HUES64 (cell line): ENCODE data around the gene USP49.

Experiments used
- H3K27ac ChIP-seq: 2 replicates; pipeline ENCODE4 v1.7.0; 2013; ENCODE audit warnings: low read depth, low read length, inconsistent platforms
- H3K27me3 ChIP-seq: 2 replicates; pipeline ENCODE4 v1.6.1; 2013; ENCODE audit warnings: mild to moderate bottlenecking, low read length; ENCODE audit not compliant: insufficient read depth
- H3K36me3 ChIP-seq: 2 replicates; pipeline ENCODE4 v1.6.1; 2013; ENCODE audit warnings: mild to moderate bottlenecking, low read length; ENCODE audit not compliant: insufficient read depth
- H3K4me1 ChIP-seq: 2 replicates; pipeline ENCODE4 v1.6.1; 2013; ENCODE audit warnings: mild to moderate bottlenecking, low read length, moderate library complexity; ENCODE audit not compliant: insufficient read depth
- H3K4me3 ChIP-seq: 2 replicates; pipeline ENCODE4 v1.5.1; 2013; ENCODE audit warnings: mild to moderate bottlenecking, low read length, moderate library complexity
- H3K9ac ChIP-seq: 2 replicates; pipeline ENCODE4 v1.6.1; 2013; ENCODE audit warnings: mild to moderate bottlenecking, low read depth, low read length
- H3K9me3 ChIP-seq: 2 replicates; pipeline ENCODE4 v1.6.1; 2013; ENCODE audit warnings: low read depth, low read length; ENCODE audit not compliant: insufficient read depth
- WGBS: fragments of 150-250, 120-280 bp; methylation state at CpG from one replicate; pipeline ENCODE4 v1.1.7; 2013; ENCODE audit warnings: missing lambda C conversion rate; 5-methylcytosine and 5-hydroxymethylcytosine counted together

Gene USP49

DNA sequence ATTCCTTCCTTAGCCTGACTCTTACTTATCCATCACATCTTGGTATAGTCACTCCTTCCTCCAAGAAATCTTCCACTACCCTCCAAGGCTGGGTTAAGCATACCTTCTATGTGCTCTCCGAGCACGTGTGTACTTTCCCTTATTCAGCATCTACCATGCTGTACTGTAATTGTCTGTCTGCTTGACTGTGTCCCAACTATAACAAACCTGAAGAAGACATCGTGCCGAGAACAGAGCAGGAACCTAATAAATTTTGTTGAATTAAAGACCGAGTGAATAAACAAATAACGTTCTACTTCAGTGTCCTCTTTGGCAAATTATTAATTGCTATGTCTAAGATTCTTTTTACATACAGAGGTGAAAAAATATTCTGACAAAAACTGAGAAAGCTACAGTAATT lies 35.8 kb downstream of the USP49 start:
- Histone ChIP-seq H3K9ac (no peak overlapping the region), H3K4me3 (no peak overlapping the region), H3K36me3 (no peaks in the 10 kb centered on the region), H3K27me3 (no peaks in the 10 kb centered on the region), H3K4me1 (no peaks in the 10 kb centered on the region), H3K9me3 (no peaks in the 10 kb centered on the region), H3K27ac (no peak overlapping the region)
- WGBS = 94% methylated on average over 6 of the region's 6 CpGs

DNA sequence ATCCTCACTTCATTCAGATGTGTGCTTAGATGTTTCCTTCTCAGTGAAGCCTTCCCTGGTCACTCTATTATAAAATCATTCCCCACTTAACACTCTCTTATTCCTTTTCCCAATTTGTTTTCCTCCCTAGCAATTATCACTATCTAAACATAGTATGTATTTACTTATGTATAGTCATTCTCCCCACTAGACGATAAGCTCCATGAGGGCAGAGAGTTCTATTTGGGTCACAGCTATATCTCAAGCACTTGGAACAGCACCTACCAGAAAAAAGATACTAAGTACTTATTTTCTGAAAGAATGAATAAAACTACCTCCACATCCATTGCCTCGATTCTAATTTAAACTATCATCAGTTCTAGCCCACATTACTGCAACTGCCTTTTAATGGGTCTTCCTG lies 36.5 kb downstream of the USP49 start:
- no peak overlapping the region for H3K27ac ChIP-seq

DNA sequence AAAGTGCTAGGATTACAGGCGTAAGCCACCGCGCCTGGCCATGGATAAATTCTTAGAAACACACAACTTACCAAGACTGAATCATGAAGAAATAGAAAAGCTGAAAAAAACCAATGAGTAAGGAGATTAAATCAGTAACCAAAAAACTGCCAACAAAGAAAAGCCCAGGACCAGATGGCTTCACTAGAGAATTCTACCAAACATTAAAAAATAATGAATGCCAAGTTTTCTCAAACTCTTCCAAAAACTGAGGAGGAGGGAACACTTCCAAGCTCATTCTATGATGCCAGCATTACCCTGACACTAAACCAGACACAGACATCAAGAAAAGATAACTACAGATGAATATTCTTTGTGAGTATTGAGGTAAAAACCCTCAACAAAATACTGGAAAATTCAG lies 44.3 kb downstream of the USP49 start:
- H3K27ac ChIP-seq = no peak overlapping the region
- H3K9me3 ChIP-seq = no peaks in the 10 kb centered on the region
- no peak overlapping the region for H3K9ac ChIP-seq
- no peak overlapping the region for H3K4me3 ChIP-seq
- no peaks in the 10 kb centered on the region for H3K27me3 ChIP-seq
- H3K36me3 ChIP-seq = peaks cover 4% of the 10 kb centered on the region; the same call in 1 of the 2 replicates
- no peaks in the 10 kb centered on the region; the same call in 1 of the 2 replicates for H3K4me1 ChIP-seq
- WGBS = 100% methylated on average over 3 of the region's 3 CpGs

More for the DNA sequence above, 36.5 kb downstream of the USP49 start:
- H3K27me3 ChIP-seq = no peaks in the 10 kb centered on the region
- H3K9me3 ChIP-seq = no peaks in the 10 kb centered on the region
- 91% methylated on average over 1 of the region's 2 CpGs for WGBS
- H3K9ac ChIP-seq = no peak overlapping the region
- H3K4me1 ChIP-seq = no peaks in the 10 kb centered on the region
- no peak overlapping the region for H3K4me3 ChIP-seq
- H3K36me3 ChIP-seq = no peaks in the 10 kb centered on the region

DNA sequence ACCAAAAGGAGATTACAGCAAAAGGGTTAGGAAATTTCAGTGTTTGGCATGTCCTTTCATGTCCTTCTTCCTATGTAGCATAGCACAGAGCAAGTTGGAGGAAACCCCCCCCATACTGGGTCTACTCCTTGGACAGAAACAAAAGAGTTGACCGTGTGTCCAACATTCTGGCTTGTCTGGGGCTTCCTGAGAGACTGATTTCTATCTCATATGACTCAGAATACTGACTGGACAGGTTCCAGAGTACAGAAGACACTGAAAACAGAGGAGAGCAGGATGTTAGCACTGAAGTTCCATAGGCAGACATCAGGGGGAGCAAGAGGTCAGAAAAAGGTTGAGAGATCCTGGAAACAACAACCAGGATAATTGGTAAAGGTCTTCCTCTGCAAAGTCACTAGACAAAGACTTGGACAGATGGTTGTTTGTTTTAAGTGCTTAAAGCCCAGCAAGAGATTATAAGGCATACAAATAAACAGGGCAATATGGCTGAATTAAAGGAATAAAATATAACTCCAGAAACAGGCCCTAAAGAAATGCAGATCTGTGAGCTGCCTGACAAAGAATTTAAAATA lies 48.4 kb downstream of the USP49 start:
- H3K9me3 ChIP-seq = no peaks in the 10 kb centered on the region
- 9% methylated on average over 1 of the region's 1 CpG for WGBS
- H3K4me3 ChIP-seq = no peak overlapping the region
- H3K9ac ChIP-seq = no peak overlapping the region
- H3K27me3 ChIP-seq = no peaks in the 10 kb centered on the region
- H3K36me3 ChIP-seq = peaks cover 4% of the 10 kb centered on the region; the same call in 1 of the 2 replicates
- no peak overlapping the region for H3K27ac ChIP-seq
- no peaks in the 10 kb centered on the region; the same call in 1 of the 2 replicates for H3K4me1 ChIP-seq

DNA sequence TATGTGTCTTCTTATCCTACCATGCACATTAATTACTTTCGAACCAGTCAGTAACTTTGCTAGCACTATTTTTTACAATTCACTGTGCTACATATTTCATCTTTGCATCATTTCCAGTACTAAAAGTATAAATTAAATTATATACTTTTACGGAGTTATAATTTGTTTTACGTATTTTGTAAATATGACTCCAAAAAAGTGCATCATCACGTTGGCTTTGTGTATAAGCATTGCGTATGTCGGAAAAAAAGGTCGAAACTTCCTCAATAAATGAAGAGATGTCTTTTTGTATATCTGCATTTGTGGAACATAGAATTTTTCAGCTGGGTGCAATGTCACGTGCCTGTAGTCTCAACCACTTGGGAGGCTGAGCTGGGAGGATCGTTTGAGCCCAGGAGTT lies 52.0 kb downstream of the USP49 start:
- H3K36me3 ChIP-seq = peaks cover 4% of the 10 kb centered on the region; the same call in 1 of the 2 replicates
- H3K4me3 ChIP-seq = no peak overlapping the region
- no peaks in the 10 kb centered on the region for H3K9me3 ChIP-seq
- no peak overlapping the region for H3K27ac ChIP-seq
- 95% methylated on average over 9 of the region's 9 CpGs for WGBS
- H3K4me1 ChIP-seq = no peaks in the 10 kb centered on the region; the same call in 1 of the 2 replicates
- no peaks in the 10 kb centered on the region for H3K27me3 ChIP-seq
- no peak overlapping the region for H3K9ac ChIP-seq

DNA sequence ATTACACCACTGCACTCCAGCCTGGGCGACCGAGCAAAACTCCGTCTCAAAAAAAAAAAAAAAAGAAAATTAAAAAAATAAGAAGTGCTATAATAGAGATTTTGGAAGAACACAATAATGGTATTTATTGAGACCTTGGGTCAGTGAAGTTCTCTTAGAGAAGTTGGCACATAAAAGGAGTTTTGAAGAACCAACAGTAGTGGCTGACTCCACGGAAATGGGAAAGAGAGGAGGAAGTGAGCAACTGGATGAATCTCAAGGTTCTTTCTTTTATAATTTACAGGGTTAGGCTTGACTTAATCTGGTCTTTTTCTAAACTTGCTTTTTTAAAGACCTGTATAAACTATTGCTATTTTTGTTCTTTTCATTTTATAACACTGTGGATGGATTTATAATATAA lies 54.8 kb downstream of the USP49 start:
- Histone ChIP-seq H3K4me1 (no peaks in the 10 kb centered on the region), H3K4me3 (no peak overlapping the region), H3K9me3 (no peaks in the 10 kb centered on the region), H3K36me3 (no peaks in the 10 kb centered on the region), H3K9ac (no peak overlapping the region), H3K27me3 (no peaks in the 10 kb centered on the region), H3K27ac (no peak overlapping the region)
- 96% methylated on average over 4 of the region's 4 CpGs for WGBS

DNA sequence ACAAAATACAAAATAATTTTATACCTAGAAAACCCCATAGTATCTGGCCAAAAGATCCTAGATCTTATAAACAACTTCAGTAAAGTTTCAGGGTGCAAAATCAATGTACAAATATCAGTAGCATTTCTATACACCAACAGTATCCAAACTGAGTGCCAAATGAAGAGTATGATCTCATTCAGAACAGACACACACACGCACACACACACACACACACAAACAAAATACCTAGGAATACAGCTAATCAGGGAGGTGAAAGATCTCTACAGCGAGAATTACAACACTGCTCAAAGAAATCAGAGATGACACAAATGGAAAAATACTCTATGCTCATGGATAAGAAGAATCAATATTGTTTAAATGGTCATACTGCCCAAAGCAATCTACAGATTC lies 58.5 kb downstream of the USP49 start:
- Histone ChIP-seq H3K27ac (no peak overlapping the region), H3K9ac (no peak overlapping the region), H3K36me3 (no peaks in the 10 kb centered on the region), H3K9me3 (no peaks in the 10 kb centered on the region), H3K27me3 (no peaks in the 10 kb centered on the region), H3K4me1 (no peaks in the 10 kb centered on the region), H3K4me3 (no peak overlapping the region)
- WGBS = 100% methylated on average over 2 of the region's 2 CpGs

DNA sequence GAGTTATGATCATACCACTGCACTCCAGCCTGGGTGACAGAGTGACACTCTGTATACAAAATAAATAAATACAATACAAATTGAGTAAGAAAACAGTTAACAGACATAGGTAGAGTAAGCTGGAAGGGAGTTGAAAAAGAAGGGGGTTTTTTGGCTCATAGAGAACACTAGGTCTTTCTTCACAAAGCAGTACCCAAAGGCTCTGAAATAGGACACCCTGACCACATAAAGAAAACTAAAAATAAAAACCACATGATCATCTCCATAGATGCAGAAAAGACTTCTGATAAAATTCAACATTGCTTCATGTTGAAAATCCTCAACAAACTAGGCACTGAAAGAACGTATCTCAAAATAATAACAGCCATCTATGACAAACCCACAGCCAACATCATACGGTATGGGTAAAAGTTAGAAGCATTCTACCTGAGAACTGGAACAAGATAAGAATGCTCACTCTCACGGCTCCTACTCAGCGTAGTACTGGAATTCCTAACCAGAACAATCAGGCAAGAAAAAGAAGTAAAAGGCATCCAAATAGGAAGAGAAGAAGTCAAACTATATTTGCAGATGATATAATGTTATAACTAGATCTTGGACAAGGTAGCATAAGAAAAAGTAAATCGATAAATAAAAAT lies 59.0 kb downstream of the USP49 start:
- Histone ChIP-seq H3K4me3 (no peak overlapping the region), H3K9ac (no peak overlapping the region), H3K9me3 (no peaks in the 10 kb centered on the region), H3K27ac (no peak overlapping the region), H3K36me3 (no peaks in the 10 kb centered on the region), H3K4me1 (no peaks in the 10 kb centered on the region), H3K27me3 (no peaks in the 10 kb centered on the region)
- WGBS = 92% methylated on average over 5 of the region's 5 CpGs

DNA sequence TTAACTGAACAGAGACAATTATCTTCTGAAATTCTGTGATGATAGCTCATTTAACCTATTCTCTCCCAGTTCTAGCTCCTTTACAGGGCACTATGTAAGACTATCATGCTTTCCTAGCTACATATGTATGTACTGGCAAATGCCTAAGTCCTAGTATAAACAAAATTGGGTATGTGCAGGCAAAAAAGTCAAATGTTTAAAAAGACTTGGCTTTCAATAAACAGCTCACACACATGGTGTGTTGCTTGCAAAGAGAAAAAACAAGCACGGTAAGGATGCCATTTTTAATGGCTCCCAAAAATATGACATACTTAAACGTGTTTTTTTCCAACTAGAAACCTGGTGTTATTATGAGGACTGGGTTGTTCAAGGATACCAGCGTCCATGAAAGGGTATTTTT lies 62.9 kb downstream of the USP49 start:
- 97% methylated on average over 3 of the region's 3 CpGs for WGBS
- no peaks in the 10 kb centered on the region for H3K36me3 ChIP-seq
- H3K4me3 ChIP-seq = no peak overlapping the region
- no peaks in the 10 kb centered on the region for H3K9me3 ChIP-seq
- H3K9ac ChIP-seq = no peak overlapping the region
- H3K27ac ChIP-seq = no peak overlapping the region
- no peaks in the 10 kb centered on the region for H3K4me1 ChIP-seq
- no peaks in the 10 kb centered on the region for H3K27me3 ChIP-seq

DNA sequence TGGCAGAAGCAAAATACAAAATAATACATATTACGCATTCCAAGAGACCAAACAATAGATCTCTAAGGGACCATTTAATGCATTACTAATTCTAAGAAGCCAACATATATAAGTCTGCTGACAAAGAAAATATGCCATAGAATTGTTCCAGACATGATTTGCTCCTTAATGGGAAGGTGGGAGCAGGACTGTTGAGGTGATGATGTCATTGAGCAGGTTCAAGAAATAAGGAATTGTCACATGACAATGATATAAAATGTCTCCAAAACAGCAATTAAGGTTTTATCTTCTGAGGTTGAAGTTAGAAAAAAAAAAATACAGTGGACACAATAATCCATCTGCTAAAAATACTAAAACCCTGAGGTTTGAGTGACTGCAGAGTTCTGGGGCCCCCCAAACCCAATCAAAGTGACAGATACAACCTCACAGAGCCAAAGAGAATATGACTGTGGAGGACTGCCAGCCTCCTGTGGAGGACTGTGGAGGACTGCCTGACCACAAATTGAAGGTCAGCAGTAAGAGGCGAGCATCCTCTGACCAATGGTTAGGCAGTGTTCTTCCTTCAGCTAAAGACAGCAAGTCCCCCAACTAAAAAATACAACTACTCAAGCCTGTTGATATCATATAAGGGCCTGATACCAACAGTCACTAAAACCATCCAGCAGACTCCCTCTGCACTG lies 68.7 kb downstream of the USP49 start:
- no peaks in the 10 kb centered on the region for H3K36me3 ChIP-seq
- no peaks in the 10 kb centered on the region for H3K9me3 ChIP-seq
- H3K4me3 ChIP-seq = no peak overlapping the region
- no peak overlapping the region for H3K27ac ChIP-seq
- no peak overlapping the region for H3K9ac ChIP-seq
- 92% methylated on average over 2 of the region's 2 CpGs for WGBS
- no peaks in the 10 kb centered on the region for H3K4me1 ChIP-seq
- H3K27me3 ChIP-seq = no peaks in the 10 kb centered on the region
